Liver (tissue), 9 donors: Measurements from ENCODE around the gene KCNE5. TPM values are rescaled to one million over a fixed set of nuclear protein-coding genes. Genes with fewer than 3 reads are reported as not detected.
"Not testable (repeated sequence)": the region's sequence is repeated elsewhere in the genome, so short reads cannot be mapped to it uniquely, and the experiment has no call there.

Source experiments
- DNase-seq: peaks from one replicate; pipeline ENCODE4 v3.0.0-alpha.2; 2017; ENCODE audit warnings: low spot score
- H3K27ac ChIP-seq, 2 donors: one replicate each; pipeline ENCODE4 v1.7.0; 2013; ENCODE audit warnings: inconsistent platforms in 2 of 2, low read length in 2 of 2, control low read depth in 1 of 2, low read depth in 1 of 2, mild to moderate bottlenecking in 1 of 2
- H3K27me3 ChIP-seq, 4 donors: one replicate each; pipeline versions ENCODE4 v1.6.1 to v1.7.0; 2013; ENCODE audit warnings: low read length in 3 of 4, inconsistent platforms in 1 of 4, mild to moderate bottlenecking in 1 of 4, moderate library complexity in 1 of 4; ENCODE audit not compliant: control insufficient read depth in 4 of 4, insufficient read depth in 4 of 4
- H3K36me3 ChIP-seq, 4 donors: one replicate each; pipeline versions ENCODE4 v1.6.1 to v1.7.0; 2013; ENCODE audit warnings: low read length in 3 of 4, mild to moderate bottlenecking in 3 of 4, low read depth in 1 of 4, moderate library complexity in 1 of 4; ENCODE audit not compliant: control insufficient read depth in 4 of 4, insufficient read depth in 3 of 4
- H3K4me1 ChIP-seq, 4 donors: one replicate each; pipeline versions ENCODE4 v1.6.1 to v1.7.0; 2013; ENCODE audit warnings: low read length in 3 of 4, mild to moderate bottlenecking in 3 of 4, moderate library complexity in 1 of 4; ENCODE audit not compliant: control insufficient read depth in 4 of 4, insufficient read depth in 4 of 4
- H3K4me3 ChIP-seq, 3 donors: one replicate each; pipeline versions ENCODE4 v1.6.1 to v1.7.0; 2013; ENCODE audit warnings: low read length in 3 of 3, control low read depth in 1 of 3, low read depth in 1 of 3, mild to moderate bottlenecking in 1 of 3
- H3K9ac ChIP-seq, 2 donors: one replicate each; pipeline ENCODE4 v1.7.0; 2013; ENCODE audit warnings: low read length in 2 of 2, mild to moderate bottlenecking in 2 of 2, moderate library complexity in 2 of 2, control low read depth in 1 of 2, low read depth in 1 of 2
- H3K9me3 ChIP-seq, 4 donors: one replicate each; pipeline versions ENCODE4 v1.6.1 to v1.7.0; 2013; ENCODE audit warnings: low read length in 3 of 4; ENCODE audit not compliant: control insufficient read depth in 4 of 4
- EGR1 ChIP-seq, 2 donors: IDR thresholded peaks; 2 replicates each; pipeline ENCODE4 v1.6.1; 2016 to 2018; ENCODE audit warnings: antibody characterized with exemption in 2 of 2, low read depth in 2 of 2
- FOXA2 ChIP-seq: IDR thresholded peaks from 2 replicates; pipeline ENCODE4 v1.6.1; 2016; ENCODE audit warnings: antibody characterized with exemption
- GABPA ChIP-seq, 2 donors: IDR thresholded peaks in 1 of 2; conservative IDR thresholded peaks in 1 of 2; 2 replicates each; pipeline ENCODE4 v1.6.1; 2016; ENCODE audit warnings: antibody characterized with exemption in 2 of 2, mild to moderate bottlenecking in 1 of 2, moderate library complexity in 1 of 2
- HNF4A ChIP-seq, 2 donors: conservative IDR thresholded peaks; 2 replicates each; pipeline ENCODE4 v1.6.1; 2016; ENCODE audit warnings: antibody characterized with exemption in 2 of 2, mild to moderate bottlenecking in 2 of 2
- HNF4G ChIP-seq: IDR thresholded peaks from 2 replicates; pipeline ENCODE4 v1.6.1; 2016; ENCODE audit warnings: antibody characterized with exemption
- JUND ChIP-seq, 2 donors: IDR thresholded peaks; 2 replicates each; pipeline ENCODE4 v1.6.1; 2016; ENCODE audit warnings: antibody characterized with exemption in 2 of 2
- NR2F2 ChIP-seq: IDR thresholded peaks from 2 replicates; pipeline ENCODE4 v1.6.1; 2016; ENCODE audit warnings: antibody characterized with exemption
- RAD21 ChIP-seq, 2 donors: IDR thresholded peaks; 2 replicates each; pipeline ENCODE4 v1.6.1; 2016; ENCODE audit warnings: antibody characterized with exemption in 2 of 2, mild to moderate bottlenecking in 2 of 2
- RXRA ChIP-seq, 2 donors: IDR thresholded peaks; 2 replicates each; pipeline ENCODE4 v1.6.1; 2017 to 2018; ENCODE audit warnings: antibody characterized with exemption in 2 of 2, mild to moderate bottlenecking in 1 of 2
- SP1 ChIP-seq: IDR thresholded peaks from 2 replicates; pipeline ENCODE4 v1.6.1; 2018; ENCODE audit warnings: antibody characterized with exemption, mild to moderate bottlenecking
- TAF1 ChIP-seq: conservative IDR thresholded peaks from 2 replicates; pipeline ENCODE4 v1.6.1; 2016; ENCODE audit warnings: antibody characterized with exemption, mild to moderate bottlenecking
- YY1 ChIP-seq: IDR thresholded peaks from 2 replicates; pipeline ENCODE4 v1.6.1; 2016; ENCODE audit warnings: antibody characterized with exemption, mild to moderate bottlenecking
- WGBS: extraction: QIAGEN DNeasy Blood & Tissue Kit; methylation state at CpG from one replicate; pipeline ENCODE4 v1.1.7; 2013; 5-methylcytosine and 5-hydroxymethylcytosine counted together
- polyA plus RNA-seq, 2 donors: library from polyadenylated mRNA; stranded (reverse) in 1 of 2; unstranded in 1 of 2; fragments of 200-250 nt in 1 of 2; fragments of >200 nt in 1 of 2; fragmentation: Nextera tagmentation in 1 of 2; extraction: Ambion mirVana in 1 of 2; gene quantifications; one replicate each; pipeline versions ENCODE4 v1.2.1 to v1.2.3, GENCODE V29; 2013 to 2015
- total RNA-seq, 2 donors: library from RNA; depleted of rRNA; stranded (reverse); fragments of >200 nt; gene quantifications; one replicate each; pipeline ENCODE4 v1.2.3, GENCODE V29; 2014
- TF ChIP-seq, protein P1 (sequence below): IDR thresholded peaks from 2 replicates; pipeline ENCODE4 v1.6.1; 2016; ENCODE audit warnings: antibody characterized with exemption
- TF ChIP-seq, protein P2 (sequence below): IDR thresholded peaks from 2 replicates; pipeline ENCODE4 v1.6.1; 2016; ENCODE audit warnings: antibody characterized with exemption, mild to moderate bottlenecking
- TF ChIP-seq, protein P3 (sequence below): IDR thresholded peaks from 2 replicates; pipeline ENCODE4 v1.6.1; 2016; ENCODE audit warnings: antibody characterized with exemption
- TF ChIP-seq, protein P4 (sequence below): IDR thresholded peaks from 2 replicates; pipeline ENCODE4 v1.6.1; 2016; ENCODE audit warnings: antibody characterized with exemption
- donor health status: healthy.
- donor health status: healthy.
- donor health status: healthy.
- donor health status: healthy.
- donor health status: healthy.

The KCNE5 gene
- total and polyA plus RNA-seq, 4 donors = 0.05 to 1.4 (median 0.33) TPM; not detected in 1

DNA sequence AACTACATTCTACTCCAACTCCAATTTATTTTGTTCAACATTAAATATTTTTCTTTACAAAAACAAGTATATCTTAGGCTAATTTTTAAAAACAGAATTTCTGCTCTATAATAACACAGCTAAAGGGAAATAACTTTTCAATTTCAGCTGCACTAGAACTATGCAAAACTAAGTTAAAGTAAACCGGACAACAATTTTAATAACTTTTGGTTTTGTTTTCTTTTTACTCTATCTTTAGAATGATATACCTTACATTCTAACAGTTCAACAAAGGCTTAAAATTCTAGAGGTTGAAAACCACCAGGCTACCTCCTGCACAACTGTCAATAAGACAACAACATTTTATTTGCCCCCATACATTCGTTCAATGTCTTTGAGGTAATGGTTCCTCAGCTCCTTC lies 18.7 kb upstream of the KCNE5 start:
- Histone ChIP-seq H3K9me3 (no peaks in the 10 kb centered on the region), H3K27me3 (no peaks in the 10 kb centered on the region), H3K4me3 (no peak overlapping the region), H3K4me1 (no peaks in the 10 kb centered on the region), H3K9ac (no peak overlapping the region), H3K27ac (no peak overlapping the region), H3K36me3 (no peaks in the 10 kb centered on the region)
- no peak for DNase-seq
- TF ChIP-seq RAD21 (IDR thresholded peaks at IDR 0.05) (no peak), EGR1 (IDR thresholded peaks at IDR 0.05; ENCODE audit: low read depth in 2 of 2) (no peak), NR2F2 (no peak), SP1 (no peak), HNF4G (no peak), YY1 (no peak), FOXA2 (no peak)
- TF ChIP-seq, protein P1, sequence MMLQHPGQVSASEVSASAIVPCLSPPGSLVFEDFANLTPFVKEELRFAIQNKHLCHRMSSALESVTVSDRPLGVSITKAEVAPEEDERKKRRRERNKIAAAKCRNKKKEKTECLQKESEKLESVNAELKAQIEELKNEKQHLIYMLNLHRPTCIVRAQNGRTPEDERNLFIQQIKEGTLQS = no peak
- TF ChIP-seq, protein P2, sequence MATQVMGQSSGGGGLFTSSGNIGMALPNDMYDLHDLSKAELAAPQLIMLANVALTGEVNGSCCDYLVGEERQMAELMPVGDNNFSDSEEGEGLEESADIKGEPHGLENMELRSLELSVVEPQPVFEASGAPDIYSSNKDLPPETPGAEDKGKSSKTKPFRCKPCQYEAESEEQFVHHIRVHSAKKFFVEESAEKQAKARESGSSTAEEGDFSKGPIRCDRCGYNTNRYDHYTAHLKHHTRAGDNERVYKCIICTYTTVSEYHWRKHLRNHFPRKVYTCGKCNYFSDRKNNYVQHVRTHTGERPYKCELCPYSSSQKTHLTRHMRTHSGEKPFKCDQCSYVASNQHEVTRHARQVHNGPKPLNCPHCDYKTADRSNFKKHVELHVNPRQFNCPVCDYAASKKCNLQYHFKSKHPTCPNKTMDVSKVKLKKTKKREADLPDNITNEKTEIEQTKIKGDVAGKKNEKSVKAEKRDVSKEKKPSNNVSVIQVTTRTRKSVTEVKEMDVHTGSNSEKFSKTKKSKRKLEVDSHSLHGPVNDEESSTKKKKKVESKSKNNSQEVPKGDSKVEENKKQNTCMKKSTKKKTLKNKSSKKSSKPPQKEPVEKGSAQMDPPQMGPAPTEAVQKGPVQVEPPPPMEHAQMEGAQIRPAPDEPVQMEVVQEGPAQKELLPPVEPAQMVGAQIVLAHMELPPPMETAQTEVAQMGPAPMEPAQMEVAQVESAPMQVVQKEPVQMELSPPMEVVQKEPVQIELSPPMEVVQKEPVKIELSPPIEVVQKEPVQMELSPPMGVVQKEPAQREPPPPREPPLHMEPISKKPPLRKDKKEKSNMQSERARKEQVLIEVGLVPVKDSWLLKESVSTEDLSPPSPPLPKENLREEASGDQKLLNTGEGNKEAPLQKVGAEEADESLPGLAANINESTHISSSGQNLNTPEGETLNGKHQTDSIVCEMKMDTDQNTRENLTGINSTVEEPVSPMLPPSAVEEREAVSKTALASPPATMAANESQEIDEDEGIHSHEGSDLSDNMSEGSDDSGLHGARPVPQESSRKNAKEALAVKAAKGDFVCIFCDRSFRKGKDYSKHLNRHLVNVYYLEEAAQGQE = no peak
- 87% methylated on average over 2 of the region's 2 CpGs for WGBS

DNA sequence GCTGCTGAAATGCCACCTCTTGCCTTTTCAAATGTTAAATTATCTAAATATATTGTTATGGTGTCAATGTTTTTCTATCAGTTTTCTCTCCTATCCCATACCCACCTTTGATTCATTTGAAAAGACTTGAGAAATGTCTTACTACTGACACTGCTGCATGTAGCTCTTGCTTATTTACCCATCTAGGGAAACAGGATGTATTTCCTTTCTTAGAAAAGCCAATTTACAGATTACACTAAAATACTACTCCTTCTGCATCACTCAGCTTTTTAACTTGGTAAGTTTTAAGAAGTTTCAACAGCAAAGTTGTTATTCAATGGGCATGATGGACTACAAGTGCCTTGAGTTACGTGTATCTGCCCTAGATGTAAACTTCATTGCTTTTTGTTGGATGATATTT lies 13.2 kb upstream of the KCNE5 start:
- no peak overlapping the region for H3K4me3 ChIP-seq
- H3K9ac ChIP-seq = no peak overlapping the region
- no peaks in the 10 kb centered on the region for H3K4me1 ChIP-seq
- H3K27ac ChIP-seq = no peak overlapping the region
- DNase-seq = no peak
- TF ChIP-seq YY1 = no peak
- TF ChIP-seq, protein P3, sequence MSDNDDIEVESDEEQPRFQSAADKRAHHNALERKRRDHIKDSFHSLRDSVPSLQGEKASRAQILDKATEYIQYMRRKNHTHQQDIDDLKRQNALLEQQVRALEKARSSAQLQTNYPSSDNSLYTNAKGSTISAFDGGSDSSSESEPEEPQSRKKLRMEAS = no peak
- TF ChIP-seq, protein P4, sequence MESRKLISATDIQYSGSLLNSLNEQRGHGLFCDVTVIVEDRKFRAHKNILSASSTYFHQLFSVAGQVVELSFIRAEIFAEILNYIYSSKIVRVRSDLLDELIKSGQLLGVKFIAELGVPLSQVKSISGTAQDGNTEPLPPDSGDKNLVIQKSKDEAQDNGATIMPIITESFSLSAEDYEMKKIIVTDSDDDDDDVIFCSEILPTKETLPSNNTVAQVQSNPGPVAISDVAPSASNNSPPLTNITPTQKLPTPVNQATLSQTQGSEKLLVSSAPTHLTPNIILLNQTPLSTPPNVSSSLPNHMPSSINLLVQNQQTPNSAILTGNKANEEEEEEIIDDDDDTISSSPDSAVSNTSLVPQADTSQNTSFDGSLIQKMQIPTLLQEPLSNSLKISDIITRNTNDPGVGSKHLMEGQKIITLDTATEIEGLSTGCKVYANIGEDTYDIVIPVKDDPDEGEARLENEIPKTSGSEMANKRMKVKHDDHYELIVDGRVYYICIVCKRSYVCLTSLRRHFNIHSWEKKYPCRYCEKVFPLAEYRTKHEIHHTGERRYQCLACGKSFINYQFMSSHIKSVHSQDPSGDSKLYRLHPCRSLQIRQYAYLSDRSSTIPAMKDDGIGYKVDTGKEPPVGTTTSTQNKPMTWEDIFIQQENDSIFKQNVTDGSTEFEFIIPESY = no peak
- TF ChIP-seq HNF4G = no peak
- no peak for TF ChIP-seq TAF1
- TF ChIP-seq, protein P2 = no peak
- TF ChIP-seq FOXA2 = no peak
- no peak for TF ChIP-seq JUND (IDR thresholded peaks at IDR 0.05)
- no peak for TF ChIP-seq HNF4A (conservative IDR thresholded peaks at IDR 0.05)
- no peak for TF ChIP-seq EGR1 (IDR thresholded peaks at IDR 0.05; ENCODE audit: low read depth in 2 of 2)
- no peak for TF ChIP-seq GABPA (IDR thresholded peaks at IDR 0.05 in 1 of 2, conservative IDR thresholded peaks at IDR 0.05 in 1 of 2)
- no peak for TF ChIP-seq RXRA (IDR thresholded peaks at IDR 0.05)
- no peaks in the 10 kb centered on the region for H3K9me3 ChIP-seq
- WGBS = 92% methylated on average over 1 of the region's 1 CpG
- no peaks in the 10 kb centered on the region for H3K27me3 ChIP-seq
- no peaks in the 10 kb centered on the region for H3K36me3 ChIP-seq

DNA sequence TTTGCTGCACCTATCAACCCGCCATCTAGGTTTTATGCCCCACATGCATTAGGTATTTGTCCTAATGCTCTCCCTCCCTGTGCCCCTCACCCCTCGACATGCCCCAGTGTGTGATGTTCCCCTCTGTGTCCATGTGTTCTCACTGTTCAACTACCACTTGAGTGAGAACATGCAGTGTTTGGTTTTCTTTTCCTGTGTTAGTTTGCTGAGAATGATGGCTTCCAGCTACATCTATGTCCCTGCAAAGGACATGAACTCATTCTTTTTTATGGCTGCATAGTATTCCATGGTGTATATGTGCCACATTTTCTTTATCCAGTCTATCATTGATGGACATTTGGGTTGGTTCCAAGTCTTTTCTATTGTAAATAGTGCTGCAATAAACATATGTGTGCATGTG lies 12.5 kb upstream of the KCNE5 start:
- not testable (repeated sequence) for H3K27me3 ChIP-seq, H3K27ac ChIP-seq, H3K36me3 ChIP-seq, H3K9me3 ChIP-seq, H3K9ac ChIP-seq, H3K4me1 ChIP-seq, DNase-seq, H3K4me3 ChIP-seq
- WGBS = 94% methylated on average over 2 of the region's 2 CpGs
